Endothelial cell of umbilical vein (primary cell): ENCODE results near the gene PLXNC1. TPM values are rescaled to one million over a fixed set of nuclear protein-coding genes. Genes with fewer than 3 reads are reported as not detected.

ENCODE experiments used
- BruUV-seq: library from RNA; stranded (reverse); fragments of 400-500 nt; replicated peaks from 2 replicates; lab custom pipeline; 2021; lab: Mats Ljungman, UMichigan
- CTCF ChIA-PET: fragments of 300-600, 350-600 bp; sonication (Branson Sonifier 250); formaldehyde crosslinking; loops from one replicate; lab custom pipeline; 2021; ENCODE audit warnings: antibody characterized with exemption, inconsistent platforms; lab: Charles Lee
- POLR2A ChIA-PET: fragments of 300-600, 350-600 bp; sonication (Branson Sonifier 250); formaldehyde crosslinking; loops from one replicate; lab custom pipeline; 2021; ENCODE audit warnings: antibody characterized with exemption, inconsistent platforms; lab: Charles Lee
- DNase-seq: peaks from one replicate; pipeline ENCODE4 v3.0.0-alpha.2; 2011; ENCODE audit warnings: low read depth, low spot score
- FAIRE-seq: peaks from 2 replicates; lab custom pipeline; 2011; peaks lifted over from hg19 to GRCh38; lab: Jason Lieb, UNC
- H2AFZ ChIP-seq: 2 replicates; pipeline ENCODE4 v1.6.0; 2012; ENCODE audit warnings: low read depth, low read length, control low read depth, inconsistent platforms
- H3K27ac ChIP-seq: 2 replicates; pipeline ENCODE4 v1.5.1; 2011; ENCODE audit warnings: low read depth, mild to moderate bottlenecking, control low read depth, low read length, moderate library complexity; ENCODE audit not compliant: insufficient read depth
- H3K27me3 ChIP-seq, 2 experiments: 2 replicates each; pipeline versions ENCODE4 v1.6.0 to v1.6.1; 2011; ENCODE audit warnings: low read length in 2 of 2, mixed read lengths in 1 of 2; ENCODE audit not compliant: control insufficient read depth in 2 of 2, insufficient read depth in 2 of 2
- H3K36me3 ChIP-seq, 2 experiments: 2 replicates in 1 of 2; 3 replicates in 1 of 2; pipeline ENCODE4 v1.5.1; 2011; ENCODE audit warnings: low read length in 2 of 2, mild to moderate bottlenecking in 1 of 2, moderate library complexity in 1 of 2; ENCODE audit not compliant: control insufficient read depth in 2 of 2, insufficient read depth in 2 of 2; ENCODE audit errors: extremely low read depth in 1 of 2
- H3K4me1 ChIP-seq: 3 replicates; pipeline ENCODE4 v1.5.1; 2011; ENCODE audit warnings: mild to moderate bottlenecking, low read length; ENCODE audit not compliant: control insufficient read depth, insufficient read depth; ENCODE audit errors: extremely low read depth
- H3K4me2 ChIP-seq: 2 replicates; pipeline ENCODE4 v1.6.1; 2011; ENCODE audit warnings: low read length, control low read depth, mixed read lengths; ENCODE audit not compliant: insufficient read depth
- H3K4me3 ChIP-seq, 3 experiments: fragments of 200-600 bp in 1 of 3; sonication (generic), shearing (Covaris generic) in 1 of 3; replicated peaks in 1 of 3; 2 replicates each; pipeline ENCODE4 v1.5.1; 2011 to 2016; ENCODE audit warnings: control low read depth in 3 of 3, low read length in 3 of 3, mild to moderate bottlenecking in 2 of 3, inconsistent platforms in 1 of 3, low read depth in 1 of 3, moderate library complexity in 1 of 3; ENCODE audit not compliant: insufficient read depth in 1 of 3
- H3K79me2 ChIP-seq: 2 replicates; pipeline ENCODE4 v1.6.0; 2012; ENCODE audit warnings: low read length, inconsistent platforms; ENCODE audit not compliant: control insufficient read depth, insufficient read depth
- H3K9ac ChIP-seq: replicated peaks from 2 replicates; pipeline ENCODE3; 2011; ENCODE audit warnings: low read length, control low read depth; ENCODE audit not compliant: insufficient read depth; ENCODE audit errors: extremely low read depth
- H3K9me1 ChIP-seq: replicated peaks from 3 replicates; pipeline ENCODE4 v1.6.0; 2011; ENCODE audit warnings: mild to moderate bottlenecking, low read length; ENCODE audit not compliant: control insufficient read depth, insufficient read depth; ENCODE audit errors: extremely low read depth
- H3K9me3 ChIP-seq: replicated peaks from 2 replicates; pipeline ENCODE4 v1.5.1; 2012; ENCODE audit warnings: low read length, inconsistent platforms; ENCODE audit not compliant: control insufficient read depth, insufficient read depth
- H4K20me1 ChIP-seq: replicated peaks from 2 replicates; pipeline ENCODE3; 2011; ENCODE audit warnings: mild to moderate bottlenecking, low read length; ENCODE audit not compliant: control insufficient read depth, insufficient read depth; ENCODE audit errors: extremely low read depth
- EZH2 ChIP-seq: IDR thresholded peaks from 2 replicates; pipeline ENCODE4 v1.6.1; 2012; ENCODE audit warnings: borderline replicate concordance, low read depth, mild to moderate bottlenecking, moderate library complexity, low read length, inconsistent platforms; ENCODE audit not compliant: severe bottlenecking
- FOS ChIP-seq: IDR thresholded peaks from 2 replicates; pipeline ENCODE4 v1.6.1; 2011; ENCODE audit warnings: mild to moderate bottlenecking, low read length, moderate library complexity, borderline replicate concordance; ENCODE audit not compliant: insufficient read depth
- GATA2 ChIP-seq: IDR thresholded peaks from 2 replicates; pipeline ENCODE4 v1.7.0; 2011; ENCODE audit warnings: low read depth, mild to moderate bottlenecking, moderate library complexity, mixed read lengths, low read length; ENCODE audit not compliant: insufficient read length, insufficient read depth
- JUN ChIP-seq: IDR thresholded peaks from 2 replicates; pipeline ENCODE4 v1.6.1; 2011; ENCODE audit warnings: borderline replicate concordance, low read depth; ENCODE audit not compliant: insufficient read length, insufficient read depth
- MYC ChIP-seq: IDR thresholded peaks from one replicate; pipeline ENCODE4 v1.6.1; 2011; ENCODE audit warnings: mild to moderate bottlenecking, low read depth, low read length
- POLR2A ChIP-seq: IDR thresholded peaks from 2 replicates; pipeline ENCODE4 v1.6.1; 2012; ENCODE audit warnings: low read depth, mild to moderate bottlenecking, control low read depth, low read length
- POLR2AphosphoS5 ChIP-seq: IDR thresholded peaks from 2 replicates; pipeline ENCODE4 v1.6.1; 2012; ENCODE audit warnings: low read depth, mild to moderate bottlenecking, control low read depth, low read length, moderate library complexity; ENCODE audit not compliant: insufficient read depth
- dilution Hi-C: fragments of 300-500 bp; cut with MboI; formaldehyde crosslinking; loops from one replicate; pipeline ENCODE4 v1.15.0; 2019; ENCODE audit warnings: low sequenced_read_pairs; ENCODE audit not compliant: extremely low pct_ligation_motif_present
- intact Hi-C: fragments of 100-400 bp; cut with micrococcal nuclease; formaldehyde crosslinking; loops from one replicate; pipeline ENCODE4 v1.10.0; 2022
- polyA plus RNA-seq, 4 experiments: library from polyadenylated mRNA; depleted of rRNA in 3 of 4; stranded (reverse) in 3 of 4; unstranded in 1 of 4; fragments of >200 nt; gene quantifications; 2 replicates each; pipeline versions ENCODE4 v1.2.1 to v1.2.3, GENCODE V29; 2011 to 2012; ENCODE audit warnings: missing spikeins in 1 of 4
- total RNA-seq: library from RNA; stranded (reverse); gene quantifications from 2 replicates; pipeline ENCODE4 v1.2.3, GENCODE V29; 2021
- TF ChIP-seq, protein P1 (sequence below): IDR thresholded peaks from 2 replicates; pipeline ENCODE4 v1.6.1; 2011; ENCODE audit not compliant: insufficient read depth, insufficient read length
- TF ChIP-seq, protein P2 (sequence below), 2 donors: IDR thresholded peaks; 1 replicate in 1 of 2; 2 replicates in 1 of 2; pipeline ENCODE4 v1.5.1; 2011; ENCODE audit warnings: low read length in 2 of 2, mild to moderate bottlenecking in 2 of 2, moderate library complexity in 2 of 2, control low read depth in 1 of 2, inconsistent platforms in 1 of 2, low read depth in 1 of 2; ENCODE audit not compliant: insufficient read depth in 1 of 2; ENCODE audit errors: extremely low read depth in 1 of 2

The PLXNC1 gene
- total and polyA plus RNA-seq, 2 donors (not counting 3 experiments of a cell fraction or from before 2014, with no cell fraction given), result 0.04 TPM; not detected in 1

DNA sequence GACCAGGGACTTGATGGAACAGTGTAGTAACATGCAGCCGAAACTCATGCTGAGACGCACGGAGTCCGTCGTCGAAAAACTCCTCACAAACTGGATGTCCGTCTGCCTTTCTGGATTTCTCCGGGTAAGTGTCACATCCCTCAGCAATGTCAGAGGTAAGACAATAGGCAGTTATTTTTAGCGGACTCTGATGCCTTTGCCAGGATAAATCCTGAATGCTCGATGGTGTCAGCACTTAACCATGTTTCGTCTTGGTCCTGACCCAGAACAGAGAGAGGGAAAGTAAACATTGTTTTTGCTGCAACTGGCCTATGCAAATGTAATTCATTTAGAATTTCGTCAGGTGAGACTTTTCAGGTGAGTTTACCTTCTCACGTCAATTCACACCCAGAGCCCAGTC is 112.3 kb downstream of the PLXNC1 start:
- no peak overlapping the region for H3K4me3 ChIP-seq
- no peaks in the 10 kb centered on the region for H3K36me3 ChIP-seq
- no peak overlapping the region for H3K9ac ChIP-seq
- dilution Hi-C loops (no loop called here), intact Hi-C loops (no loop called here)
- no peak overlapping the region for H3K27ac ChIP-seq
- DNase-seq, result no peak
- peaks cover 2 to 6% of the 10 kb centered on the region in 2 experiments for H3K27me3 ChIP-seq
- TF ChIP-seq POLR2AphosphoS5 (no peak), JUN (no peak), GATA2 (no peak), POLR2A (no peak), MYC (no peak), EZH2 (no peak), FOS (no peak)
- TF ChIP-seq, protein P1, sequence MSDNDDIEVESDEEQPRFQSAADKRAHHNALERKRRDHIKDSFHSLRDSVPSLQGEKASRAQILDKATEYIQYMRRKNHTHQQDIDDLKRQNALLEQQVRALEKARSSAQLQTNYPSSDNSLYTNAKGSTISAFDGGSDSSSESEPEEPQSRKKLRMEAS, result no peak
- TF ChIP-seq, protein P2, sequence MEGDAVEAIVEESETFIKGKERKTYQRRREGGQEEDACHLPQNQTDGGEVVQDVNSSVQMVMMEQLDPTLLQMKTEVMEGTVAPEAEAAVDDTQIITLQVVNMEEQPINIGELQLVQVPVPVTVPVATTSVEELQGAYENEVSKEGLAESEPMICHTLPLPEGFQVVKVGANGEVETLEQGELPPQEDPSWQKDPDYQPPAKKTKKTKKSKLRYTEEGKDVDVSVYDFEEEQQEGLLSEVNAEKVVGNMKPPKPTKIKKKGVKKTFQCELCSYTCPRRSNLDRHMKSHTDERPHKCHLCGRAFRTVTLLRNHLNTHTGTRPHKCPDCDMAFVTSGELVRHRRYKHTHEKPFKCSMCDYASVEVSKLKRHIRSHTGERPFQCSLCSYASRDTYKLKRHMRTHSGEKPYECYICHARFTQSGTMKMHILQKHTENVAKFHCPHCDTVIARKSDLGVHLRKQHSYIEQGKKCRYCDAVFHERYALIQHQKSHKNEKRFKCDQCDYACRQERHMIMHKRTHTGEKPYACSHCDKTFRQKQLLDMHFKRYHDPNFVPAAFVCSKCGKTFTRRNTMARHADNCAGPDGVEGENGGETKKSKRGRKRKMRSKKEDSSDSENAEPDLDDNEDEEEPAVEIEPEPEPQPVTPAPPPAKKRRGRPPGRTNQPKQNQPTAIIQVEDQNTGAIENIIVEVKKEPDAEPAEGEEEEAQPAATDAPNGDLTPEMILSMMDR (IDR thresholded peaks at IDR 0.05; ENCODE audit: extremely low read depth in 1 of 2, insufficient read depth in 1 of 2, low read depth in 1 of 2, low read length in 2 of 2), result no peak
- no peak overlapping the region for H2AFZ ChIP-seq
- no peaks in the 10 kb centered on the region for H3K79me2 ChIP-seq
- H3K4me1 ChIP-seq, result no peaks in the 10 kb centered on the region
- no peaks in the 10 kb centered on the region for H3K9me3 ChIP-seq
- H3K4me2 ChIP-seq, result no peak overlapping the region
- ChIA-PET POLR2A (no interaction called here), CTCF (interaction anchor here (0.6 kb wide), 1 partner anchor 40 kb away, joined by 3 read pairs; no protein-coding TSS in a partner anchor)
- no peak for FAIRE-seq
- no peaks in the 10 kb centered on the region for H3K9me1 ChIP-seq
- no TSS peak for BruUV-seq
- H4K20me1 ChIP-seq, result no peaks in the 10 kb centered on the region
